ENCODE measurements around the gene DACH2. TPM values are rescaled to one million over a fixed set of nuclear protein-coding genes. Genes with fewer than 3 reads are reported as not detected.

The DACH2 gene
- total and polyA plus RNA-seq, 7 donors = 0.01 to 0.15 (median 0.01) TPM; not detected in 4

DNA sequence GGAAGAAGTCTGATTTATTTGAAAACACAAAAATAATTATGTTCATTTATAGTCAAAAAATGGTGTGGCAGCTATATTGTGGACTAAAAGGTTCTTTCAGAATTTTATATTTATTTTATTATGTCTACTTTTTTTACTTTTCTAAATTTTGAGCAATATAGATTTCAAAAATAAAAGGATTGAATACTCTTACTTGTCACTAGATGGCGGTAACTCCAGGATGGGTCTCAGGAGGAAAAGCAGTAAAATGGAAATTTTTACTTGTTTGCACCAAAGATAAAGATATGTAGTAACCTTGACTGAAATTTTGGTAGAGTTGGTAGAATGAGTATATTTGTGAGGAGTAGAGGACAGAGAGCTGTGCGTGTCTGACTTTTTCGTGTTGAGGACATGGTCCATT lies 14.5 kb upstream of the DACH2 start:
- H3K4me3 ChIP-seq = no peak overlapping the region
- intact Hi-C loops (cut with DNase I) = no loop called here
- WGBS, 3 donors = 10 to 23% (median 16%) methylated on average over 3 of the region's 3 CpGs
- H3K36me3 ChIP-seq (ENCODE audit: insufficient read depth in 1 of 2, low read depth in 1 of 2) = no peaks in the 10 kb centered on the region
- no peaks in the 10 kb centered on the region for H3K27me3 ChIP-seq (ENCODE audit: insufficient read depth in 3 of 3, low read length in 2 of 3)
- ATAC-seq (no peak), DNase-seq (no peak)
- TF ChIP-seq, protein P1, sequence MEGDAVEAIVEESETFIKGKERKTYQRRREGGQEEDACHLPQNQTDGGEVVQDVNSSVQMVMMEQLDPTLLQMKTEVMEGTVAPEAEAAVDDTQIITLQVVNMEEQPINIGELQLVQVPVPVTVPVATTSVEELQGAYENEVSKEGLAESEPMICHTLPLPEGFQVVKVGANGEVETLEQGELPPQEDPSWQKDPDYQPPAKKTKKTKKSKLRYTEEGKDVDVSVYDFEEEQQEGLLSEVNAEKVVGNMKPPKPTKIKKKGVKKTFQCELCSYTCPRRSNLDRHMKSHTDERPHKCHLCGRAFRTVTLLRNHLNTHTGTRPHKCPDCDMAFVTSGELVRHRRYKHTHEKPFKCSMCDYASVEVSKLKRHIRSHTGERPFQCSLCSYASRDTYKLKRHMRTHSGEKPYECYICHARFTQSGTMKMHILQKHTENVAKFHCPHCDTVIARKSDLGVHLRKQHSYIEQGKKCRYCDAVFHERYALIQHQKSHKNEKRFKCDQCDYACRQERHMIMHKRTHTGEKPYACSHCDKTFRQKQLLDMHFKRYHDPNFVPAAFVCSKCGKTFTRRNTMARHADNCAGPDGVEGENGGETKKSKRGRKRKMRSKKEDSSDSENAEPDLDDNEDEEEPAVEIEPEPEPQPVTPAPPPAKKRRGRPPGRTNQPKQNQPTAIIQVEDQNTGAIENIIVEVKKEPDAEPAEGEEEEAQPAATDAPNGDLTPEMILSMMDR (IDR thresholded peaks at IDR 0.05) = peak; percentile 42
- no peaks in the 10 kb centered on the region for H3K4me1 ChIP-seq
- no peaks in the 10 kb centered on the region for H3K9me3 ChIP-seq
- H3K27ac ChIP-seq = no peak overlapping the region

DNA sequence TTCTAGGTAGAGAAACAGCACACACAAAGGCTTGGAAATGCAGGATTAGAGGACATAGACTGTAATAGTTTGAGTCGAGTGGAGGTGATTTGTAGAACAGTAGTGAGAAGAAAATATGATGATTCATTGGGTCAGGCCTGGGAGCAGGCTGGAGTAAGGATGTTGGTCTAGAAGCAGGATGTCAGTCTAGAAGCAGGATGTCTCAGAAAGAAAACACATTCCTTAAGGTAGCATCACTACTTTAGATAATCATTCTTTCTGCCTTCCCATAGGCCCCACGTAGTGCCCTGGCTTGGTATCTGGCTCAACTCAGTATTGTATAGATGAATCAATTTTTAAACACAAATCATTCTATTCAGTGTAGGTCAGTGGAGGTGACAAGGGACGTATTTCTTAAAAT lies 11.2 kb upstream of the DACH2 start:
- no peak for ATAC-seq
- Histone ChIP-seq H3K4me1 (no peaks in the 10 kb centered on the region), H3K9me3 (no peaks in the 10 kb centered on the region), H3K36me3 (ENCODE audit: insufficient read depth in 1 of 2, low read depth in 1 of 2) (no peaks in the 10 kb centered on the region), H3K27ac (no peak overlapping the region), H3K27me3 (ENCODE audit: insufficient read depth in 3 of 3, low read length in 2 of 3) (peaks cover 0 to 6% (median 0%) of the 10 kb centered on the region in 3 donors), H3K4me3 (no peak overlapping the region)
- 57 to 89% (median 84%) methylated on average over 3 of the region's 3 CpGs for WGBS, 3 donors
- intact Hi-C loops (cut with DNase I) = no loop called here
- no peak for DNase-seq
- TF ChIP-seq, protein P1 (IDR thresholded peaks at IDR 0.05) = no peak

DNA sequence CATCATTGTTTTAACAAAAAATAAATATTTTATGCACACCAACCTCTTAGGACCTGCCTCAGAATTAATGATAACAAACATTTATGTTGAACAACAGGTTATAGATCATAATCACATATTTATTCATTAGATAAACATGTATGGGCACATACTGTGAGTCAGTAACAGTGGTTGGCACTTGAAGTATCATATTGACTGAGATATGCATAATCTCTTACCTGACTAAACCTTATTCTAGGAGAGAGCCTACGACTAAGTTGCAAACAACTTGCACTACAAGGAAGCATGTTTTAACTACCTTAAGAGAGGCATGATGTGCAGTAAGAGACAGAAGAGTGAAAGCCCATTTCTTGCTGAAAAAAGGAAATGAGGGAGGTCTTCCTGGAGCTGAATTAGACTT lies 6.5 kb upstream of the DACH2 start:
- peaks cover 0 to 13% (median 0%) of the 10 kb centered on the region in 3 donors for H3K27me3 ChIP-seq (ENCODE audit: insufficient read depth in 3 of 3, low read length in 2 of 3)
- no peaks in the 10 kb centered on the region for H3K9me3 ChIP-seq
- H3K36me3 ChIP-seq (ENCODE audit: insufficient read depth in 1 of 2, low read depth in 1 of 2) = no peaks in the 10 kb centered on the region
- H3K27ac ChIP-seq = no peak overlapping the region
- H3K4me3 ChIP-seq = no peak overlapping the region
- ATAC-seq (no peak), DNase-seq (no peak)
- TF ChIP-seq, protein P1 (IDR thresholded peaks at IDR 0.05) = no peak
- 54 to 80% (median 78%) methylated on average over 1 of the region's 1 CpG for WGBS, 3 donors
- no peaks in the 10 kb centered on the region for H3K4me1 ChIP-seq
- intact Hi-C loops (cut with DNase I) = no loop called here

DNA sequence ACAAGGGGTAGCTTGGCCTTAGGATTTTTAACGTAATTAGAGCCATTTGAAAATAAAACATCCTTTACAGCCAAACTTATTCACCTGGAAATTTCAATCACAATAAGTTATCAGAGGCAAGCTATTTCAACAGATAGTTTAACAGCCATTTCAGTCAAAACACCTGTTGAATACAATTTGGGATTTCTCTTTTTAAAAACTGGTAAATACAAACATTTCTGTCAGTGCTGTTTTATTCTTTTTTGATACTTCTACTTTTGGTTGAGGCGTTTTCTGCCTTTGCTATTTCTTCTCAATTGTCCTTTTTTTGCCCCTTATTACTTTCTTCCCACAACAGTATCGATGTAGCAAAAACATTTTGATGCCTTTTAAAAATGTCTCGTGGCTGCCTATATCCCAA lies 2.1 kb upstream of the DACH2 start:
- Histone ChIP-seq H3K9me3 (no peaks in the 10 kb centered on the region), H3K4me3 (no peak overlapping the region), H3K36me3 (ENCODE audit: insufficient read depth in 1 of 2, low read depth in 1 of 2) (no peaks in the 10 kb centered on the region), H3K27me3 (ENCODE audit: insufficient read depth in 3 of 3, low read length in 2 of 3) (peaks cover 0 to 23% (median 0%) of the 10 kb centered on the region in 3 donors), H3K27ac (no peak overlapping the region), H3K4me1 (no peaks in the 10 kb centered on the region)
- TF ChIP-seq, protein P1 (IDR thresholded peaks at IDR 0.05) = no peak
- WGBS, 3 donors = 67 to 94% (median 85%) methylated on average over 4 of the region's 4 CpGs
- no peak for DNase-seq
- intact Hi-C loops (cut with DNase I) = no loop called here
- no peak for ATAC-seq

DNA sequence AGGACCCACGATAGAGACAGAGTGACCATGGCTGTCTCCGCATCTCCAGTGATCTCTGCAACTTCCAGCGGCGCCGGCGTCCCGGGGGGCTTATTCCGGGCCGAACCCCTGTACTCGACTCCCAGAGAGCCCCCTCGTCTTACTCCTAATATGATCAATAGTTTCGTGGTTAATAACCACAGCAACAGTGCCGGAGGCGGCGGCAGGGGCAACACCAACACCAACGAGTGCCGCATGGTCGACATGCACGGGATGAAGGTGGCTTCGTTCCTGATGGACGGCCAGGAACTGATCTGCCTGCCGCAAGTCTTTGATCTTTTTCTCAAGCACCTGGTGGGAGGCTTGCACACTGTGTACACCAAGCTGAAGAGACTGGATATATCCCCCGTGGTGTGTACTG lies 343 bp downstream of the DACH2 start:
- Histone ChIP-seq H3K27ac (no peak overlapping the region), H3K4me1 (no peaks in the 10 kb centered on the region), H3K27me3 (ENCODE audit: insufficient read depth in 3 of 3, low read length in 2 of 3) (peaks cover 0 to 23% (median 0%) of the 10 kb centered on the region in 3 donors), H3K9me3 (no peaks in the 10 kb centered on the region), H3K36me3 (ENCODE audit: insufficient read depth in 1 of 2, low read depth in 1 of 2) (no peaks in the 10 kb centered on the region), H3K4me3 (peak overlapping the region; percentile 61)
- TF ChIP-seq, protein P1 (IDR thresholded peaks at IDR 0.05) = no peak
- 1 to 28% (median 2%) methylated on average over 12 to 23 of the region's 23 CpGs for WGBS, 3 donors
- peak in 1 of 4 donors; percentile 24 for ATAC-seq
- DNase-seq = no peak
- intact Hi-C loops (cut with DNase I) = no loop called here

Data from psoas muscle (tissue), 8 donors.